ENCODE results near the gene ANKS6. TPM values are rescaled to one million over a fixed set of nuclear protein-coding genes. Genes with fewer than 3 reads are reported as not detected.

The ANKS6 gene
- total RNA-seq, 3 donors from 2014 or later (not counting 1 experiment from before 2014, with no cell fraction given), result 8.1 to 12.6 (median 10.5) TPM

GRCh38 chr9:98767196-98767595 is 29.2 kb downstream of the ANKS6 start:
- ATAC-seq (no peak), DNase-seq (no peak)
- Histone ChIP-seq H3K9me3 (ENCODE audit: control insufficient read depth, insufficient read depth, low read length) (no peaks in the 10 kb centered on the region), H3K4me1 (ENCODE audit: control insufficient read depth, insufficient read depth, low read length) (no peaks in the 10 kb centered on the region), H3K4me3 (ENCODE audit: low read length) (no peak overlapping the region), H3K36me3 (ENCODE audit: control insufficient read depth, insufficient read depth, low read length) (peaks cover 14% of the 10 kb centered on the region), H3K27ac (ENCODE audit: low read length) (no peak overlapping the region), H3K27me3 (ENCODE audit: control insufficient read depth, insufficient read depth, low read length) (no peaks in the 10 kb centered on the region)
- H3K4me3 Mint-ChIP-seq, result no peak overlapping the region
- no peaks in the 10 kb centered on the region for H3K27me3 Mint-ChIP-seq (ENCODE audit: low read depth in 2 of 2)
- no peaks in the 10 kb centered on the region for H3K36me3 Mint-ChIP-seq
- H3K4me1 Mint-ChIP-seq, result no peaks in the 10 kb centered on the region
- H3K27ac Mint-ChIP-seq, result no peak overlapping the region
- TF ChIP-seq CTCF (IDR thresholded peaks at IDR 0.05), result no peak
- WGBS (ENCODE audit: insufficient coverage), result 99% methylated on average over 3 of the region's 3 CpGs
- intact Hi-C loops (cut with micrococcal nuclease), result no loop called here
- peaks cover 0 to 4% of the 10 kb centered on the region in 2 donors for H3K9me3 Mint-ChIP-seq

- no peaks in the 10 kb centered on the region for H3K9me3 ChIP-seq (ENCODE audit: control insufficient read depth, insufficient read depth, low read length)
- no peak overlapping the region for H3K27ac Mint-ChIP-seq
- no peaks in the 10 kb centered on the region for H3K27me3 Mint-ChIP-seq (ENCODE audit: low read depth in 2 of 2)
- H3K27ac ChIP-seq (ENCODE audit: low read length), result no peak overlapping the region
- DNase-seq (no peak), ATAC-seq (no peak)
- no peak overlapping the region for H3K4me3 ChIP-seq (ENCODE audit: low read length)
- H3K9me3 Mint-ChIP-seq, result peaks cover 0 to 4% of the 10 kb centered on the region in 2 donors
- no peaks in the 10 kb centered on the region for H3K36me3 Mint-ChIP-seq
- intact Hi-C loops (cut with micrococcal nuclease), result no loop called here
- H3K4me1 Mint-ChIP-seq, result no peaks in the 10 kb centered on the region
- H3K4me1 ChIP-seq (ENCODE audit: control insufficient read depth, insufficient read depth, low read length), result no peaks in the 10 kb centered on the region
- H3K4me3 Mint-ChIP-seq, result no peak overlapping the region
- no peaks in the 10 kb centered on the region for H3K27me3 ChIP-seq (ENCODE audit: control insufficient read depth, insufficient read depth, low read length)
- 100% methylated on average over 1 of the region's 2 CpGs for WGBS (ENCODE audit: insufficient coverage)
- no peak for TF ChIP-seq CTCF (IDR thresholded peaks at IDR 0.05)
- H3K36me3 ChIP-seq (ENCODE audit: control insufficient read depth, insufficient read depth, low read length), result peaks cover 13% of the 10 kb centered on the region
Measured at GRCh38 chr9:98766586-98766985, 29.8 kb downstream of the ANKS6 start.

GRCh38 chr9:98765256-98765655 is 31.1 kb downstream of the ANKS6 start:
- Mint-ChIP-seq H3K4me1 (no peaks in the 10 kb centered on the region), H3K4me3 (no peak overlapping the region), H3K27me3 (ENCODE audit: low read depth in 2 of 2) (no peaks in the 10 kb centered on the region), H3K9me3 (peaks cover 0 to 4% of the 10 kb centered on the region in 2 donors), H3K27ac (no peak overlapping the region), H3K36me3 (no peaks in the 10 kb centered on the region)
- TF ChIP-seq CTCF (IDR thresholded peaks at IDR 0.05), result no peak
- H3K4me1 ChIP-seq (ENCODE audit: control insufficient read depth, insufficient read depth, low read length), result no peaks in the 10 kb centered on the region
- no peak overlapping the region for H3K4me3 ChIP-seq (ENCODE audit: low read length)
- H3K36me3 ChIP-seq (ENCODE audit: control insufficient read depth, insufficient read depth, low read length), result peaks cover 7% of the 10 kb centered on the region
- H3K27me3 ChIP-seq (ENCODE audit: control insufficient read depth, insufficient read depth, low read length), result no peaks in the 10 kb centered on the region
- ATAC-seq, result no peak
- 80% methylated on average over 1 of the region's 1 CpG for WGBS (ENCODE audit: insufficient coverage)
- H3K27ac ChIP-seq (ENCODE audit: low read length), result no peak overlapping the region
- no peak for DNase-seq
- no peaks in the 10 kb centered on the region for H3K9me3 ChIP-seq (ENCODE audit: control insufficient read depth, insufficient read depth, low read length)
- intact Hi-C loops (cut with micrococcal nuclease), result no loop called here

GRCh38 chr9:98763986-98764745 is 32.2 kb downstream of the ANKS6 start:
- Mint-ChIP-seq H3K9me3 (peaks cover 0 to 4% of the 10 kb centered on the region in 2 donors), H3K4me1 (no peaks in the 10 kb centered on the region), H3K27ac (no peak overlapping the region), H3K36me3 (no peaks in the 10 kb centered on the region), H3K4me3 (no peak overlapping the region), H3K27me3 (ENCODE audit: low read depth in 2 of 2) (no peaks in the 10 kb centered on the region)
- WGBS (ENCODE audit: insufficient coverage), result 91% methylated on average over 2 of the region's 3 CpGs
- Histone ChIP-seq H3K4me3 (ENCODE audit: low read length) (no peak overlapping the region), H3K27ac (ENCODE audit: low read length) (no peak overlapping the region), H3K9me3 (ENCODE audit: control insufficient read depth, insufficient read depth, low read length) (no peaks in the 10 kb centered on the region), H3K27me3 (ENCODE audit: control insufficient read depth, insufficient read depth, low read length) (no peaks in the 10 kb centered on the region), H3K36me3 (ENCODE audit: control insufficient read depth, insufficient read depth, low read length) (peaks cover 7% of the 10 kb centered on the region), H3K4me1 (ENCODE audit: control insufficient read depth, insufficient read depth, low read length) (no peaks in the 10 kb centered on the region)
- no peak for DNase-seq
- intact Hi-C loops (cut with micrococcal nuclease), result no loop called here
- ATAC-seq, result no peak
- TF ChIP-seq CTCF (IDR thresholded peaks at IDR 0.05), result no peak

Data from natural killer cell (primary cell).